GM23338 (cell line): Measurements from ENCODE around the gene CIROP. TPM values are rescaled to one million over a fixed set of nuclear protein-coding genes. Genes with fewer than 3 reads are reported as not detected.

Source experiments
- ATAC-seq: fragments of 200-7000 bp; cut with Tn5 transposase; 3 replicates; pipeline ENCODE4 v1.9.1; 2020
- DNase-seq: peaks from one replicate; pipeline ENCODE4 v3.0.0-alpha.2; 2015; ENCODE audit warnings: low spot score
- H2AFZ ChIP-seq: fragments of 200-600 bp; sonication (generic); 2 replicates; pipeline ENCODE4 v1.8.0; 2016; ENCODE audit warnings: antibody characterized with exemption, mild to moderate bottlenecking, moderate library complexity
- H3F3A ChIP-seq: fragments of 200-600 bp; sonication (generic); replicated peaks from 2 replicates; pipeline ENCODE4 v1.8.0; 2017; ENCODE audit warnings: antibody characterized with exemption, mixed run types, low read depth
- H3K27ac ChIP-seq: fragments of 200-600 bp; sonication (generic); 2 replicates; pipeline ENCODE4 v1.6.1; 2016; ENCODE audit warnings: low read depth
- H3K27me3 ChIP-seq: fragments of 200-600 bp; sonication (generic); 2 replicates; pipeline ENCODE4 v1.8.0; 2016; ENCODE audit warnings: mild to moderate bottlenecking, mixed run types, moderate library complexity; ENCODE audit not compliant: insufficient read depth
- H3K36me3 ChIP-seq: fragments of 200-600 bp; sonication (generic); 2 replicates; pipeline ENCODE4 v1.8.0; 2016; ENCODE audit warnings: mild to moderate bottlenecking; ENCODE audit not compliant: insufficient read depth
- H3K4me1 ChIP-seq: fragments of 200-600 bp; sonication (generic); 2 replicates; pipeline ENCODE4 v1.8.0; 2016; ENCODE audit warnings: mild to moderate bottlenecking, moderate library complexity; ENCODE audit not compliant: insufficient read depth
- H3K4me2 ChIP-seq: fragments of 200-600 bp; sonication (generic); 2 replicates; pipeline ENCODE4 v1.7.1; 2017; ENCODE audit warnings: mixed run types
- H3K4me3 ChIP-seq: fragments of 200-600 bp; sonication (generic); 2 replicates; pipeline ENCODE4 v1.6.1; 2016; ENCODE audit warnings: mixed run types
- H3K79me2 ChIP-seq: fragments of 200-600 bp; sonication (generic); replicated peaks from 2 replicates; pipeline ENCODE4 v1.8.0; 2017; ENCODE audit warnings: mild to moderate bottlenecking; ENCODE audit not compliant: insufficient read depth
- H3K9me2 ChIP-seq: fragments of 200-600 bp; sonication (generic); 2 replicates; pipeline ENCODE4 v1.8.0; 2017; ENCODE audit not compliant: insufficient read depth
- H4K20me1 ChIP-seq: fragments of 200-600 bp; sonication (generic); replicated peaks from 2 replicates; pipeline ENCODE4 v1.8.0; 2017; ENCODE audit warnings: mild to moderate bottlenecking; ENCODE audit not compliant: insufficient read depth
- H3K27ac Mint-ChIP-seq: 2 replicates; pipeline ENCODE4 v1.8.0; 2020; ENCODE audit warnings: inconsistent platforms, mild to moderate bottlenecking, moderate library complexity, mixed read lengths
- H3K27me3 Mint-ChIP-seq: 3 replicates; pipeline ENCODE4 v1.8.0; 2022; ENCODE audit warnings: low read depth, mild to moderate bottlenecking, moderate library complexity, mixed read lengths, inconsistent platforms; ENCODE audit not compliant: insufficient read depth, poor library complexity
- H3K36me3 Mint-ChIP-seq: 3 replicates; pipeline ENCODE4 v1.8.0; 2021; ENCODE audit warnings: low read depth, mild to moderate bottlenecking, inconsistent platforms, moderate library complexity, mixed read lengths
- H3K4me1 Mint-ChIP-seq: 3 replicates; pipeline ENCODE4 v1.8.0; 2020; ENCODE audit warnings: mild to moderate bottlenecking, inconsistent platforms, mixed read lengths
- H3K4me3 Mint-ChIP-seq: 3 replicates; pipeline ENCODE4 v1.8.0; 2021; ENCODE audit warnings: moderate library complexity, mild to moderate bottlenecking, inconsistent platforms, mixed read lengths
- H3K9me3 Mint-ChIP-seq: 3 replicates; pipeline ENCODE4 v1.8.0; 2020; ENCODE audit warnings: moderate library complexity, mild to moderate bottlenecking, inconsistent platforms, mixed read lengths
- ETS1 ChIP-seq: IDR thresholded peaks from 2 replicates; pipeline ENCODE4 v1.6.1; 2016; ENCODE audit warnings: antibody characterized with exemption
- EZH2 ChIP-seq: fragments of 200-600 bp; sonication (generic); IDR thresholded peaks from one replicate; pipeline ENCODE4 v1.8.0; 2017; ENCODE audit warnings: antibody characterized with exemption, mild to moderate bottlenecking, low read depth; ENCODE audit not compliant: unreplicated experiment
- EZH2phosphoT487 ChIP-seq: fragments of 200-600 bp; sonication (generic); IDR thresholded peaks from one replicate; pipeline ENCODE4 v1.8.1; 2018; ENCODE audit warnings: antibody characterized with exemption; ENCODE audit not compliant: unreplicated experiment
- JUNB ChIP-seq: IDR thresholded peaks from one replicate; pipeline ENCODE4 v1.6.1; 2016; ENCODE audit warnings: antibody characterized with exemption; ENCODE audit not compliant: unreplicated experiment
- NANOG ChIP-seq: IDR thresholded peaks from 2 replicates; pipeline ENCODE4 v1.6.1; 2016; ENCODE audit warnings: antibody characterized with exemption, borderline replicate concordance
- POLR2AphosphoS5 ChIP-seq: IDR thresholded peaks from 2 replicates; pipeline ENCODE4 v1.6.1; 2016; ENCODE audit warnings: antibody characterized with exemption, low read depth
- REST ChIP-seq: IDR thresholded peaks from one replicate; pipeline ENCODE4 v1.6.1; 2018; ENCODE audit warnings: antibody characterized with exemption; ENCODE audit not compliant: unreplicated experiment
- STAT1 ChIP-seq: IDR thresholded peaks from one replicate; pipeline ENCODE4 v1.6.1; 2016; ENCODE audit warnings: antibody characterized with exemption; ENCODE audit not compliant: unreplicated experiment
- ZNF114 ChIP-seq: fragments of 250-450 bp; sonication (Bioruptor Pico); IDR thresholded peaks from 2 replicates; pipeline ENCODE4 v1.5.0; 2020; ENCODE audit warnings: mild to moderate bottlenecking, moderate library complexity
- ZNF331 ChIP-seq: fragments of 250-450 bp; sonication (Bioruptor Pico); IDR thresholded peaks from 2 replicates; pipeline ENCODE4 v1.5.0; 2020; ENCODE audit warnings: low read depth, mild to moderate bottlenecking, moderate library complexity
- polyA plus RNA-seq: library from polyadenylated mRNA; unstranded; fragments of >200 nt; fragmentation: Nextera tagmentation; extraction: Ambion mirVana; gene quantifications from 2 replicates; pipeline ENCODE4 v1.2.1, GENCODE V29; 2016
- total RNA-seq: library from RNA; depleted of rRNA; stranded (reverse); fragments of >200 nt; shearing (Covaris generic); gene quantifications from 2 replicates; pipeline ENCODE4 v1.2.3, GENCODE V29; 2014
- TF ChIP-seq, protein P1 (sequence below), 2 experiments: fragments of 200-600 bp in 1 of 2; sonication (generic) in 1 of 2; conservative IDR thresholded peaks; 2 replicates each; pipeline versions ENCODE4 v1.5.1 to v1.6.1; 2016 to 2017; ENCODE audit warnings: antibody characterized with exemption in 2 of 2, low read depth in 2 of 2, mild to moderate bottlenecking in 2 of 2, moderate library complexity in 1 of 2

Gene CIROP
- total and polyA plus RNA-seq, 2 experiments from 2014 or later = not detected

GRCh38 chr14:23102801-23103200 is 2.0 kb downstream of the CIROP start (continued):
- TF ChIP-seq, protein P1, sequence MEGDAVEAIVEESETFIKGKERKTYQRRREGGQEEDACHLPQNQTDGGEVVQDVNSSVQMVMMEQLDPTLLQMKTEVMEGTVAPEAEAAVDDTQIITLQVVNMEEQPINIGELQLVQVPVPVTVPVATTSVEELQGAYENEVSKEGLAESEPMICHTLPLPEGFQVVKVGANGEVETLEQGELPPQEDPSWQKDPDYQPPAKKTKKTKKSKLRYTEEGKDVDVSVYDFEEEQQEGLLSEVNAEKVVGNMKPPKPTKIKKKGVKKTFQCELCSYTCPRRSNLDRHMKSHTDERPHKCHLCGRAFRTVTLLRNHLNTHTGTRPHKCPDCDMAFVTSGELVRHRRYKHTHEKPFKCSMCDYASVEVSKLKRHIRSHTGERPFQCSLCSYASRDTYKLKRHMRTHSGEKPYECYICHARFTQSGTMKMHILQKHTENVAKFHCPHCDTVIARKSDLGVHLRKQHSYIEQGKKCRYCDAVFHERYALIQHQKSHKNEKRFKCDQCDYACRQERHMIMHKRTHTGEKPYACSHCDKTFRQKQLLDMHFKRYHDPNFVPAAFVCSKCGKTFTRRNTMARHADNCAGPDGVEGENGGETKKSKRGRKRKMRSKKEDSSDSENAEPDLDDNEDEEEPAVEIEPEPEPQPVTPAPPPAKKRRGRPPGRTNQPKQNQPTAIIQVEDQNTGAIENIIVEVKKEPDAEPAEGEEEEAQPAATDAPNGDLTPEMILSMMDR (conservative IDR thresholded peaks at IDR 0.05; ENCODE audit: low read depth in 2 of 2) = no peak
- no peak for TF ChIP-seq ETS1
- no peak for TF ChIP-seq NANOG
- TF ChIP-seq POLR2AphosphoS5 = no peak
- no peak for TF ChIP-seq JUNB
- no peak for TF ChIP-seq EZH2
- no peak for TF ChIP-seq STAT1
- no peak for TF ChIP-seq REST

GRCh38 chr14:23101986-23102625 is 2.7 kb downstream of the CIROP start:
- peaks cover 36% of the 10 kb centered on the region for H3K4me1 Mint-ChIP-seq
- Histone ChIP-seq H3F3A (no peaks in the 10 kb centered on the region), H4K20me1 (peaks cover 20% of the 10 kb centered on the region), H3K79me2 (peaks cover 18% of the 10 kb centered on the region), H3K4me1 (peaks cover 13% of the 10 kb centered on the region), H3K4me3 (no peak overlapping the region), H2AFZ (no peak overlapping the region), H3K36me3 (peaks cover 11% of the 10 kb centered on the region; the same call in 1 of the 2 replicates), H3K27ac (no peak overlapping the region), H3K4me2 (no peak overlapping the region), H3K27me3 (no peaks in the 10 kb centered on the region), H3K9me2 (0 out of 2 replicates have a peak, but pooled peaks cover 4% of the 10 kb centered on the region)
- DNase-seq (no peak), ATAC-seq (no peak)
- H3K27ac Mint-ChIP-seq = no peak overlapping the region
- H3K4me3 Mint-ChIP-seq = no peak overlapping the region
- H3K36me3 Mint-ChIP-seq = peaks cover 21% of the 10 kb centered on the region
- no peaks in the 10 kb centered on the region; the same call in 2 of the 3 replicates for H3K9me3 Mint-ChIP-seq
- H3K27me3 Mint-ChIP-seq = peaks cover 17% of the 10 kb centered on the region
- no peak for TF ChIP-seq ZNF331 (CRISPR knock-in tag)
- TF ChIP-seq POLR2AphosphoS5 = no peak
- no peak for TF ChIP-seq ZNF114 (CRISPR knock-in tag)
- TF ChIP-seq REST = no peak
- TF ChIP-seq ETS1 = no peak
- TF ChIP-seq, protein P1 (conservative IDR thresholded peaks at IDR 0.05; ENCODE audit: low read depth in 2 of 2) = no peak
- no peak for TF ChIP-seq EZH2
- no peak for TF ChIP-seq NANOG
- no peak for TF ChIP-seq EZH2phosphoT487
- TF ChIP-seq JUNB = no peak
